Effector CD4-positive, alpha-beta T cell (primary cell): ENCODE results near the gene MAPK14.

Source experiments
- DNase-seq: peaks from one replicate; pipeline ENCODE4 v3.0.0-alpha.2; 2020

The MAPK14 gene

GRCh38 chr6:36038120-36038876 is 10.7 kb downstream of the MAPK14 start:
- DNase-seq, result no peak

GRCh38 chr6:36039112-36039511 is 11.5 kb downstream of the MAPK14 start:
- DNase-seq, result no peak

DNA sequence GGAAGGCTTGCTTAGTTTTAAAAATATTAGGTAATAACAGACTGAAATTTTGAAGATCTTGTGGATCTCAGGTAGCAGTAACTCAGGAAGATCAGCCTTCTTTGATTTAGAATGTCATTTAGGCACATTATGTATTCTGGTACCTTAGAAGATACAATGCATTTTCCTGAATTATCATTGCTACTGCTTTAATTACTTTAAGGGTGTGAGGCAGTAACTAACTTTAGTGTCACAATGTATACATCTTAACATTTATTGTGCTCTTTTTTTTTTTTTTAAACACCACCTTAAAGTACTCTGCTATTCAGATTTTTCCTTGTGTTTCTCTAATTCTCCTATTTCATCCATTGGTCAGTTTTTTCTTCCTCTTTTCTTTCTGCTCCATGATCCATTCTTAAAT is 13.3 kb downstream of the MAPK14 start:
- DNase-seq, result no peak

- no peak for DNase-seq
Measured at GRCh38 chr6:36042618-36043260, 15.1 kb downstream of the MAPK14 start.

DNA sequence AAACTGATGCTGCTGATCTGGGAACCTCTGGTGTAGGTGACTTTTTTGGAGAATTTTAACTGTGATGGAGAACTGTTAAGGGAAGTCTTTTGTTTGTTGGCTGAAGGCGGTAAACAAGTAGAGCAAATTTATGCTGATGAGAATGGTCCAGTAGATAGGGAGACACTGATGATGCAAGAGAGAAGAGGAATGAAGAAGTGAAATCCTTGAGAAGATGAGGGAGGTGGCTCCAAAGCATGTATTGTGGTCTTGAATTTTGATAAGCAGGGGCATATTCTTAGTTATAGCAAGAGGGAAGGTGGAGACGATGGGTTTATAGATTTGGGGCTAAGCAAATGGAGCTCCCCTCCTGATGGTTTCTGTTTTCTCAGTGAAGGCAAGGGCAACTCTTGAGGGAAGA is 22.0 kb downstream of the MAPK14 start:
- DNase-seq, result no peak

- DNase-seq, result no peak
Measured at GRCh38 chr6:36050305-36050704, 22.7 kb downstream of the MAPK14 start.

- no peak for DNase-seq
Measured at GRCh38 chr6:36050947-36051710, 23.5 kb downstream of the MAPK14 start.

- no peak for DNase-seq
Measured at GRCh38 chr6:36052097-36052496, 24.5 kb downstream of the MAPK14 start.

- no peak for DNase-seq
Measured at GRCh38 chr6:36053878-36054277, 26.3 kb downstream of the MAPK14 start.

DNA sequence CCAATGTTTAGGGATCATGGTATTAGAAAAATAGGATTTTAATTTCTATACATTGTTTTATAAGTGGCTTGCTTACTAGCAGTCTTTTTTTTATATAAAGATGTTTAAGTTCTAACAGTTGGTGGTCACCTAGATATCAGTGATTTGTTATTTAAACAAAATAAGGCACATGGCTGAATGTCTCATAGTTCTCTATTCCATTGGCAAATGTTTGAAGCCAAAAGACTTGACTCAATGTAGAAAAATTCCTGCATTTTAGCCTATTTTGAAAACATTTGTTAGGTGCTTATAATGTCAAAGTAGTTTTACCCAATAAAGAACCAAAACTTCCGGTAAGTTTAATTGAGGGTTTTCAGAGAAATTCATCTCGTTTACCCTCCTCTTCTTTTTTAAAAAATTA is 26.8 kb downstream of the MAPK14 start:
- DNase-seq, result no peak

GRCh38 chr6:36054956-36055355 is 27.3 kb downstream of the MAPK14 start:
- no peak for DNase-seq

GRCh38 chr6:36056178-36056577 is 28.6 kb downstream of the MAPK14 start:
- DNase-seq, result no peak

DNA sequence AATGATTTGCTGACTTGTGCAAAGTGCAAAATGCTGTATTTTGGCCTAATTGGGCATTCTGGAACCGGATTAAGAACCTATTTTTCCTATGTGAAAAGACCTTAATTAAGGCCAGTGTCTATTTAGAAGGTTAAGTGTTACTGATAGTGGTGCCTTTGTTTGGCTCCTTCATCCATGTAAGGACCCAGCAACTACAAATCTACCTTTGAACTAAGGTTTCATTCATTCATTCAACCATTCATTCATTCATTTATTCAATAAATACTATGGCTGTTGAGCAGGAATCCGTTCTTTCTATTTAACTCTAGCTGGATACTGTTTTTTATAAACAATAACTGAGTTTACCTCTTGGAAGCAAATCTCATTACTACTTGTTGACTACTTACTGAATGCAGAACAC is 33.6 kb downstream of the MAPK14 start:
- DNase-seq, result no peak

- DNase-seq, result no peak
Measured at GRCh38 chr6:36062247-36062646, 34.6 kb downstream of the MAPK14 start.

GRCh38 chr6:36063318-36064060 is 35.9 kb downstream of the MAPK14 start:
- DNase-seq, result no peak

DNA sequence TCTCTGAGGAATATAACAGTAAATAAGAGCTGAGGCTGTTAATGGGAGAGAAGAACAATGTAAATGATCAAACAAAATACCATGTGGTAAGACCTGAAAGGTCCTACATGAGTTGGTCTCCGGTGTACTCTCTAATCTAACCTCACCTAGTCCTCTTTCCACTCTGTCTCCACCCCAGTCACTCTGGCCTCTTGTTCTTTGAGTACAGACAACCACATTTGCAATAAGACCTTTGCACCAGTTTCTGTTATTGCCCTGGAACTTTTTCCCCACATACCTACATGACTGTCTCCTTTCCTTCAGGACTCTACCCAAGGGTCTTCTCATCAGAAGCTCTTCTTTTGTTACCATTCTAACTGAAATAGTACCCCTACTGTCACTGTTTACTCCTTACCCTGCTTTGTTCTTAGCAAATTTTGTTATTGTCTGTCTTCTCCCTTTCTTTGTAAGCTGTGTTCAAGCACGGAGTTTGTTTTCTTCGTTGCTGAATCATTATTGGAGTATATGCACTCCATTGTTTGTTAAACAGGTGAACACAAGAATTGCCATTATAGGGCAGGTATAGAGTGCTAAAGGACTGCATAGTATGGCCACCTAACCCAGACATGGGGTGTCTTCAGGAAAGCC is 37.3 kb downstream of the MAPK14 start:
- no peak for DNase-seq

DNA sequence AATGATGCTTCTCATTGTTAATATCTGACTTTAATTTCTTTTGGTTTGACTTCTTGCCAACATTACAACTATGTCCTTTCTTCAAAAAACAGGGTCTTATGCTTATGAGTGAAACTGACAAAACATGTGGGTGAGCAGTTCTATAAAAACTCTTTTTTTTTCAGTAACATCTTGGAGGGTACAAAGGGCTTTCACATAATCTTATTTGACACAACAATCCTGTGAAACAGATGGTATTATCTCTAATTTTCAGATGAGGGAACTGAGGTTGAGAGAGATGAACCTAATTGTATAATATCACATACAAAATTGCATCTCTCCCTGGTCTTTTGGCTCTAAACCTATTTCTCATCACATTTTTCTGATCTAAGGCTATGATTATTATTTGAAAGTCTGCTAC is 38.3 kb downstream of the MAPK14 start:
- DNase-seq, result no peak

DNA sequence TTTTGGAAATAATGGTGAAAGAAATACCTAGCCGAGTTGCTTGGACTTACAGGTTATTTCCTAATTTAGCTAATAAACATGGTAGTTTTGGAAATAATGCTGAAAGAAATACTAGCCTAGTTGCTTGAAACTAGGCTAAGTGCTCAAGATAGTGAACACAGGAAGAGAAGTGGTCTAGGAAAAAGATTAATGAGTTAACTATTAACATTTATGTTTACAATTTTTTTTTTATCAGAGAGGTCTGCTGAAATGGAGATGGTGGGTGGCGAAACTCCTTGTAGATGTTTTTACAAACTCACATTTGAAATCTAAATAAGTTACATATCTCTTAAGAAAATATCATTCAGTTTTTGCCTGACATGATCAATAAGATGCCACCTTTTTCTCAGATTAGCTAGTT is 39.2 kb downstream of the MAPK14 start:
- no peak for DNase-seq

DNA sequence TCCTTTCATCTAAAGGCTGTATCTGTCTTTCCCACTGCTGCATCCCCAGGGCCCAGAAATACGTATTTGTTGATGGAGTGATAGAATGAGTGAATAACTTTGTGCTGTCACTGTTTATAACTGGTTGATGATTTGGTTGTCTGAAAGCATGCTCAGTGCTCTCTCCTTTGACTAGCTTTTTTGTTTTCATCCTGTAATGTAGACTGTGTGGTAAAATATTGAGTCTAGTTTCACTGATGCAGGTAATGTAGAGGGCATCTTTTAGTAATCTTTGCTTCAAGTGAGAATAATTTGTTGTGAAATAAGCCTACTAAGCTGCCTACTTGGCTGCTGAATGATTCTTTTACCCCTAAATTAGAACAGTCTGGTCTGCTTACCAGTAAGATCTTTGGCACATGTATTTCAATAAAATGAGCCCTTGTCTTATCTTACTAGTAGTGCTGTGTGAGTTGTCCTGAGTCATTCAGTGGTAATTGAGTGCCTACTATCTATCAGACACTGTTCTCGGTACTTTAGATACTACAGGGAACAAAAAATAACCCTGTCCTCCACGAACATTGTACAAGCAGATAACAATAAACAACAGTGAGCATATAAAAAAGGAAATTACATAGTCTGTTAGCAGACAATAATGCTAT is 39.9 kb downstream of the MAPK14 start:
- DNase-seq, result no peak

DNA sequence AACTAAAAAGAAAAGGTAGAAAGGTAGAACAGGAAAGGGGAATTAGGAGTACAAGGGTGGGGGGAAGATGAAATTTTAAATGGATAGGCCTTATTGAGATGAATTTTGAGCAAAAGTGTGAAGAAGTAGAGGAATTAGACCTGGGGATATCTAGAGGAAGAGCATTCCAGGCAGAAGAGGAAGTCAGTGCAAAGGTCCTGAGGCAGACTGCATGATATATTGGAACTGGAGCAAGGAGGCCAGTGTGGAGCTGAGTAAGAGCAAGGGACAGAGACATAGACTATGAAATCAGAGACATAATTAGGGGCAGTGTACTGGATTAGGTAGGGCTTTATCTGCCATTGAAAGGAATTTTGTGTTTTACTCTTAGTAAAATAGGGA is 40.4 kb downstream of the MAPK14 start:
- DNase-seq, result no peak

- DNase-seq, result no peak
Measured at GRCh38 chr6:36068586-36068985, 41.0 kb downstream of the MAPK14 start.

- no peak for DNase-seq
Measured at GRCh38 chr6:36069573-36069972, 42.0 kb downstream of the MAPK14 start.
